ENCODE data around the gene ECPAS.

ECPAS gene

GRCh38 chr9:111386386-111386785, 97.8 kb downstream of the ECPAS start:
- Histone ChIP-seq H3K4me3 (ENCODE audit: low read depth, low read length) (no peak overlapping the region), H3K9ac (ENCODE audit: low read length) (no peak overlapping the region), H2BK5ac (ENCODE audit: low read depth, low read length, poor library complexity) (no peak overlapping the region), H2AK5ac (ENCODE audit: low read length) (no peak overlapping the region), H3K18ac (ENCODE audit: low read length) (no peak overlapping the region), H3K79me1 (ENCODE audit: low read length) (no peaks in the 10 kb centered on the region), H3K27me3 (ENCODE audit: insufficient read depth, low read length) (no peaks in the 10 kb centered on the region), H4K12ac (ENCODE audit: low read depth, low read length) (no peak overlapping the region), H3K14ac (ENCODE audit: low read length) (no peak overlapping the region), H2BK12ac (ENCODE audit: low read length) (no peak overlapping the region), H3K23ac (ENCODE audit: low read length) (no peak overlapping the region), H2AFZ (ENCODE audit: insufficient read depth, low read length, poor library complexity) (no peak overlapping the region), H3K79me2 (ENCODE audit: control insufficient read depth, insufficient read depth, low read length, poor library complexity) (no peaks in the 10 kb centered on the region), H3K36me3 (ENCODE audit: control insufficient read depth in 1 of 2, insufficient read depth in 2 of 2, low read length in 2 of 2) (peaks cover 13 to 39% of the 10 kb centered on the region in 2 experiments), H3K9me3 (ENCODE audit: insufficient read depth, low read depth, low read length) (no peaks in the 10 kb centered on the region), H4K91ac (ENCODE audit: low read depth, low read length) (no peak overlapping the region), H3K4me1 (ENCODE audit: control insufficient read depth in 1 of 2, insufficient read depth in 2 of 2, low read length in 2 of 2) (peaks cover 0 to 2% of the 10 kb centered on the region in 2 experiments), H3K4me2 (ENCODE audit: low read length) (no peak overlapping the region), H2BK120ac (ENCODE audit: insufficient read depth, low read length, poor library complexity) (no peak overlapping the region), H3K27ac (ENCODE audit: low read depth, low read length) (no peak overlapping the region), H3K4ac (ENCODE audit: low read depth, low read length) (no peak overlapping the region), H4K8ac (ENCODE audit: low read depth, low read length) (no peak overlapping the region)
- WGBS (ENCODE audit: extremely low coverage, insufficient coverage, insufficient read length): no CpG with 5 or more reads among the region's 3 CpGs
- DNase-seq: no peak

- no peak for DNase-seq
- H3K23ac ChIP-seq (ENCODE audit: low read length): no peak overlapping the region
- no peak overlapping the region for H3K27ac ChIP-seq (ENCODE audit: low read depth, low read length)
- H3K9me3 ChIP-seq (ENCODE audit: insufficient read depth, low read depth, low read length): no peaks in the 10 kb centered on the region
- H3K4me1 ChIP-seq (ENCODE audit: control insufficient read depth in 1 of 2, insufficient read depth in 2 of 2, low read length in 2 of 2): no peaks in the 10 kb centered on the region
- H3K4me3 ChIP-seq (ENCODE audit: low read depth, low read length): no peak overlapping the region
- H3K79me2 ChIP-seq (ENCODE audit: control insufficient read depth, insufficient read depth, low read length, poor library complexity): no peaks in the 10 kb centered on the region
- no peak overlapping the region for H3K9ac ChIP-seq (ENCODE audit: low read length)
- H2BK5ac ChIP-seq (ENCODE audit: low read depth, low read length, poor library complexity): no peak overlapping the region
- no CpG with 5 or more reads among the region's 1 CpG for WGBS (ENCODE audit: extremely low coverage, insufficient coverage, insufficient read length)
- H3K4ac ChIP-seq (ENCODE audit: low read depth, low read length): no peak overlapping the region
- H2AK5ac ChIP-seq (ENCODE audit: low read length): no peak overlapping the region
- H3K18ac ChIP-seq (ENCODE audit: low read length): no peak overlapping the region
- no peaks in the 10 kb centered on the region for H3K79me1 ChIP-seq (ENCODE audit: low read length)
- no peak overlapping the region for H2BK12ac ChIP-seq (ENCODE audit: low read length)
- H4K8ac ChIP-seq (ENCODE audit: low read depth, low read length): no peak overlapping the region
- no peak overlapping the region for H2BK120ac ChIP-seq (ENCODE audit: insufficient read depth, low read length, poor library complexity)
- no peak overlapping the region for H4K12ac ChIP-seq (ENCODE audit: low read depth, low read length)
- no peak overlapping the region for H4K91ac ChIP-seq (ENCODE audit: low read depth, low read length)
- no peak overlapping the region for H2AFZ ChIP-seq (ENCODE audit: insufficient read depth, low read length, poor library complexity)
- peaks cover 11 to 17% of the 10 kb centered on the region in 2 experiments for H3K36me3 ChIP-seq (ENCODE audit: control insufficient read depth in 1 of 2, insufficient read depth in 2 of 2, low read length in 2 of 2)
- no peak overlapping the region for H3K14ac ChIP-seq (ENCODE audit: low read length)
- no peaks in the 10 kb centered on the region for H3K27me3 ChIP-seq (ENCODE audit: insufficient read depth, low read length)
- H3K4me2 ChIP-seq (ENCODE audit: low read length): no peak overlapping the region
Measured at GRCh38 chr9:111381006-111381405, 103.2 kb downstream of the ECPAS start.

- H4K12ac ChIP-seq (ENCODE audit: low read depth, low read length): no peak overlapping the region
- H2BK5ac ChIP-seq (ENCODE audit: low read depth, low read length, poor library complexity): no peak overlapping the region
- H4K91ac ChIP-seq (ENCODE audit: low read depth, low read length): no peak overlapping the region
- H2AFZ ChIP-seq (ENCODE audit: insufficient read depth, low read length, poor library complexity): no peak overlapping the region
- no peaks in the 10 kb centered on the region for H3K9me3 ChIP-seq (ENCODE audit: insufficient read depth, low read depth, low read length)
- H3K4me2 ChIP-seq (ENCODE audit: low read length): no peak overlapping the region
- H3K36me3 ChIP-seq (ENCODE audit: control insufficient read depth in 1 of 2, insufficient read depth in 2 of 2, low read length in 2 of 2): peaks cover 7 to 24% of the 10 kb centered on the region in 2 experiments
- no CpG with 5 or more reads among the region's 3 CpGs for WGBS (ENCODE audit: extremely low coverage, insufficient coverage, insufficient read length)
- no peak overlapping the region for H2AK5ac ChIP-seq (ENCODE audit: low read length)
- DNase-seq: peak in 1 of 2 donors; percentile 69
- no peak overlapping the region for H3K27ac ChIP-seq (ENCODE audit: low read depth, low read length)
- no peak overlapping the region for H3K4ac ChIP-seq (ENCODE audit: low read depth, low read length)
- no peaks in the 10 kb centered on the region for H3K79me1 ChIP-seq (ENCODE audit: low read length)
- no peaks in the 10 kb centered on the region for H3K79me2 ChIP-seq (ENCODE audit: control insufficient read depth, insufficient read depth, low read length, poor library complexity)
- H3K14ac ChIP-seq (ENCODE audit: low read length): no peak overlapping the region
- H3K27me3 ChIP-seq (ENCODE audit: insufficient read depth, low read length): no peaks in the 10 kb centered on the region
- H4K8ac ChIP-seq (ENCODE audit: low read depth, low read length): no peak overlapping the region
- H3K4me1 ChIP-seq (ENCODE audit: control insufficient read depth in 1 of 2, insufficient read depth in 2 of 2, low read length in 2 of 2): no peaks in the 10 kb centered on the region
- no peak overlapping the region for H3K4me3 ChIP-seq (ENCODE audit: low read depth, low read length)
- H3K9ac ChIP-seq (ENCODE audit: low read length): no peak overlapping the region
- no peak overlapping the region for H3K18ac ChIP-seq (ENCODE audit: low read length)
- H2BK12ac ChIP-seq (ENCODE audit: low read length): no peak overlapping the region
- H2BK120ac ChIP-seq (ENCODE audit: insufficient read depth, low read length, poor library complexity): no peak overlapping the region
- H3K23ac ChIP-seq (ENCODE audit: low read length): no peak overlapping the region
Measured at GRCh38 chr9:111375817-111376564, 108.2 kb downstream of the ECPAS start.

GRCh38 chr9:111375062-111375461, 109.1 kb downstream of the ECPAS start:
- Histone ChIP-seq H3K27ac (ENCODE audit: low read depth, low read length) (no peak overlapping the region), H3K4ac (ENCODE audit: low read depth, low read length) (no peak overlapping the region), H4K8ac (ENCODE audit: low read depth, low read length) (no peak overlapping the region), H3K27me3 (ENCODE audit: insufficient read depth, low read length) (no peaks in the 10 kb centered on the region), H2AFZ (ENCODE audit: insufficient read depth, low read length, poor library complexity) (no peak overlapping the region), H3K23ac (ENCODE audit: low read length) (no peak overlapping the region), H3K79me1 (ENCODE audit: low read length) (no peaks in the 10 kb centered on the region), H3K14ac (ENCODE audit: low read length) (no peak overlapping the region), H3K4me2 (ENCODE audit: low read length) (no peak overlapping the region), H3K4me1 (ENCODE audit: control insufficient read depth in 1 of 2, insufficient read depth in 2 of 2, low read length in 2 of 2) (no peaks in the 10 kb centered on the region), H4K12ac (ENCODE audit: low read depth, low read length) (peak overlapping the region; percentile 30), H3K79me2 (ENCODE audit: control insufficient read depth, insufficient read depth, low read length, poor library complexity) (no peaks in the 10 kb centered on the region), H2BK120ac (ENCODE audit: insufficient read depth, low read length, poor library complexity) (no peak overlapping the region), H3K9me3 (ENCODE audit: insufficient read depth, low read depth, low read length) (no peaks in the 10 kb centered on the region), H3K18ac (ENCODE audit: low read length) (no peak overlapping the region), H3K9ac (ENCODE audit: low read length) (no peak overlapping the region), H2AK5ac (ENCODE audit: low read length) (no peak overlapping the region), H4K91ac (ENCODE audit: low read depth, low read length) (no peak overlapping the region), H2BK12ac (ENCODE audit: low read length) (no peak overlapping the region), H3K4me3 (ENCODE audit: low read depth, low read length) (no peak overlapping the region), H2BK5ac (ENCODE audit: low read depth, low read length, poor library complexity) (no peak overlapping the region), H3K36me3 (ENCODE audit: control insufficient read depth in 1 of 2, insufficient read depth in 2 of 2, low read length in 2 of 2) (peaks cover 6 to 27% of the 10 kb centered on the region in 2 experiments)
- no peak for DNase-seq
- no CpG with 5 or more reads among the region's 2 CpGs for WGBS (ENCODE audit: extremely low coverage, insufficient coverage, insufficient read length)
